Ishikawa (cell line): Measurements from ENCODE around the gene ENHO.

ENCODE experiments used
- CEBPB ChIP-seq: IDR thresholded peaks from 2 replicates; pipeline ENCODE4 v1.6.1; 2012
- CREB1 ChIP-seq: IDR thresholded peaks from 2 replicates; pipeline ENCODE4 v1.6.1; 2012; ENCODE audit warnings: low read depth
- EGR1 ChIP-seq: IDR thresholded peaks from 2 replicates; pipeline ENCODE4 v1.6.1; 2012
- EP300 ChIP-seq: IDR thresholded peaks from 2 replicates; pipeline ENCODE4 v1.6.1; 2012; ENCODE audit warnings: borderline replicate concordance
- FOXM1 ChIP-seq: IDR thresholded peaks from 2 replicates; pipeline ENCODE4 v1.6.1; 2012; ENCODE audit warnings: low read depth, borderline replicate concordance
- MAX ChIP-seq: IDR thresholded peaks from 2 replicates; pipeline ENCODE4 v1.6.1; 2012
- NFIC ChIP-seq: IDR thresholded peaks from 2 replicates; pipeline ENCODE4 v1.6.1; 2012
- RAD21 ChIP-seq: IDR thresholded peaks from 2 replicates; pipeline ENCODE4 v1.6.1; 2012; ENCODE audit warnings: low read depth
- REST ChIP-seq: IDR thresholded peaks from 2 replicates; pipeline ENCODE4 v1.6.1; 2012; ENCODE audit warnings: low read depth, mild to moderate bottlenecking
- TAF1 ChIP-seq: IDR thresholded peaks from 2 replicates; pipeline ENCODE4 v1.6.1; 2012; ENCODE audit warnings: low read depth, mild to moderate bottlenecking
- TCF12 ChIP-seq: IDR thresholded peaks from 2 replicates; pipeline ENCODE4 v1.6.1; 2012; ENCODE audit warnings: low read depth
- TEAD4 ChIP-seq: IDR thresholded peaks from 2 replicates; pipeline ENCODE4 v1.6.1; 2012
- USF1 ChIP-seq: IDR thresholded peaks from 2 replicates; pipeline ENCODE4 v1.6.1; 2012
- YY1 ChIP-seq: IDR thresholded peaks from 2 replicates; pipeline ENCODE4 v1.6.1; 2012; ENCODE audit warnings: low read depth
- ZBTB7A ChIP-seq: IDR thresholded peaks from 2 replicates; pipeline ENCODE4 v1.6.1; 2012; ENCODE audit warnings: low read depth

Gene ENHO

GRCh38 chr9:34540827-34541226, 18.0 kb upstream of the ENHO start:
- no peak for TF ChIP-seq ZBTB7A
- TF ChIP-seq REST: no peak
- TF ChIP-seq NFIC: no peak
- TF ChIP-seq RAD21: no peak
- TF ChIP-seq EP300: no peak
- no peak for TF ChIP-seq CEBPB
- no peak for TF ChIP-seq TAF1
- TF ChIP-seq EGR1: no peak
- TF ChIP-seq MAX: no peak
- no peak for TF ChIP-seq USF1

GRCh38 chr9:34536685-34537084, 13.9 kb upstream of the ENHO start:
- TF ChIP-seq NFIC (no peak), MAX (no peak), RAD21 (no peak)

GRCh38 chr9:34526026-34526425, 3.2 kb upstream of the ENHO start:
- no peak for TF ChIP-seq EP300
- no peak for TF ChIP-seq REST
- no peak for TF ChIP-seq EGR1
- TF ChIP-seq ZBTB7A: no peak
- TF ChIP-seq USF1: no peak
- TF ChIP-seq NFIC: no peak
- no peak for TF ChIP-seq TEAD4
- no peak for TF ChIP-seq MAX
- TF ChIP-seq YY1: no peak
- TF ChIP-seq TCF12: no peak
- no peak for TF ChIP-seq CREB1
- no peak for TF ChIP-seq RAD21
- no peak for TF ChIP-seq TAF1
- TF ChIP-seq CEBPB: no peak
- no peak for TF ChIP-seq FOXM1

GRCh38 chr9:34524349-34524748, 1.6 kb upstream of the ENHO start:
- TF ChIP-seq EGR1 (no peak), REST (no peak), ZBTB7A (no peak), TAF1 (no peak), CREB1 (no peak), MAX (no peak), NFIC (no peak), YY1 (no peak), TCF12 (no peak), TEAD4 (no peak), FOXM1 (no peak), USF1 (no peak), RAD21 (no peak), EP300 (no peak), CEBPB (no peak)
